ENCODE data around the gene SFRP2.

DNA sequence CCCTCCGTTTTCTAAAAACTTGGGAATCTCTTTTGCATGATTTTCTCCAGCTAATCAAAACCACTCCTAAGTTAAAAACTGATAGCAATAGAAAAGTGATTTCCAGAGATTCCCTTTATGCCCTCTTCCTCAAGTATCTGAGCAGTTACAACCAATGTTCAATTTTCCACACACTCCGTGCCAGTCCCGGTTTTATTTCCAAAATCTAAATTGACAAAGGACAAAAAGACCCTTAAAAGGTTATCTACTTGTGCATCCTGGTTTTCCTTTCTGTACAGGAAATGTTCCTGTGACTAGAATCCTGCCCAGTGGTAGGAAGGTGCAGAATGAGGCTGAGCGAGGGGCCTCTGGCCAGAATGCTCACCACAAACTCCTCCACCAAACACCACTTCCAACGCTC is 1.3 kb downstream of the SFRP2 start:
- TF ChIP-seq, protein P1, sequence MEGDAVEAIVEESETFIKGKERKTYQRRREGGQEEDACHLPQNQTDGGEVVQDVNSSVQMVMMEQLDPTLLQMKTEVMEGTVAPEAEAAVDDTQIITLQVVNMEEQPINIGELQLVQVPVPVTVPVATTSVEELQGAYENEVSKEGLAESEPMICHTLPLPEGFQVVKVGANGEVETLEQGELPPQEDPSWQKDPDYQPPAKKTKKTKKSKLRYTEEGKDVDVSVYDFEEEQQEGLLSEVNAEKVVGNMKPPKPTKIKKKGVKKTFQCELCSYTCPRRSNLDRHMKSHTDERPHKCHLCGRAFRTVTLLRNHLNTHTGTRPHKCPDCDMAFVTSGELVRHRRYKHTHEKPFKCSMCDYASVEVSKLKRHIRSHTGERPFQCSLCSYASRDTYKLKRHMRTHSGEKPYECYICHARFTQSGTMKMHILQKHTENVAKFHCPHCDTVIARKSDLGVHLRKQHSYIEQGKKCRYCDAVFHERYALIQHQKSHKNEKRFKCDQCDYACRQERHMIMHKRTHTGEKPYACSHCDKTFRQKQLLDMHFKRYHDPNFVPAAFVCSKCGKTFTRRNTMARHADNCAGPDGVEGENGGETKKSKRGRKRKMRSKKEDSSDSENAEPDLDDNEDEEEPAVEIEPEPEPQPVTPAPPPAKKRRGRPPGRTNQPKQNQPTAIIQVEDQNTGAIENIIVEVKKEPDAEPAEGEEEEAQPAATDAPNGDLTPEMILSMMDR (IDR thresholded peaks at IDR 0.05): no peak
- TF ChIP-seq POLR2A (IDR thresholded peaks at IDR 0.05): no peak

Data from Peyer's patch (tissue), 4 donors.